ENCODE results near the gene ULK2.

The ULK2 gene

GRCh38 chr17:19726631-19727376 is 140.9 kb downstream of the ULK2 start:
- DNase-seq (ENCODE audit: low spot score), result no peak

GRCh38 chr17:19725486-19725885 is 142.2 kb downstream of the ULK2 start:
- no peak for DNase-seq (ENCODE audit: low spot score)

- DNase-seq (ENCODE audit: low spot score), result peak; percentile 56
Measured at GRCh38 chr17:19724501-19725420, 143.0 kb downstream of the ULK2 start.

- DNase-seq (ENCODE audit: low spot score), result no peak
Measured at GRCh38 chr17:19723964-19724363, 143.8 kb downstream of the ULK2 start.
